ENCODE results near the gene B4GALNT4.
"Not testable (repeated sequence)": the region's sequence is repeated elsewhere in the genome, so short reads cannot be mapped to it uniquely, and the experiment has no call there.

Gene B4GALNT4

DNA sequence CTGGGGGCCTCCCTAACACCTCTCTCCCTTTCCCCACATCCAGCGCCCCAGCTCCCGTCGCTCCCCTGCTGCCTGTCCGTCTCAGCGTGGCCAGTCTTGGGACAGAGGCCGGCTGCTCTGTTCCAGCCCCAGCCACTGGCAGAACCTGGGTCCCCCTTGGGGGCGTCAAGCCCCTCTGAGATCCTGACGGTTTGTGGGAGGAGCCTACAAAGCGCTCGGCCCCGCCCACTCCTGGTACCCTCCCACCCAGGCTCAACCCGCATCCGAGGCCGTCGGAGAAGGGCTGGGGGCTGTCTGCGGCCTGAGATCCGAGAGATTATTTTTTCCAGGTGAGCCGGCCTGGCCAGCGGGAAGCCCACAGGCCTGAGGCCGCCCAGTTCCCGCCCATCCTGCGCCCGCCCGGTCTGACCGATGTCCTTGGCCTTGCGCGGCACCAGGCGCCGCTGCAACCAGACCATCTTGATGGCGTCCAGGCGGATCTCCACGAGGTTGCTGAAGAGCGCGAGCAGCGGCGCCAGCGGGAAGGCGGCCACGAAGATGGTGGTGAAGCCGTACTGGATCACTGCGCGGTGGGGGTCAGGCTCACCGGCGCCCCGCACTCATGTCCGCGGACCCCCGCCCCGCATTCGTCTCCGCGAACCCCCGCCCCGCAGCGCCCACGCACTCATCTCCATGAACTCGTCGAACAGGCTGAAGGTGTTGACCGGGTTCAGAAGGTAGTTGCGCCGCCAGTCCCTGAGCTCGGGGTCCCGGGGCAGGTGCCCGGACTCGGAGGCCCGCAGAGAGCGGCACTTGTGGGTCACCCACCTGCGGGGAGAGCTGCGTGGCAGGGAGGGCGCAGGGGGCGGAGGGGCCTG lies 51.0 kb downstream of the B4GALNT4 start:
- DNase-seq (ENCODE audit: low read depth), result no peak

DNA sequence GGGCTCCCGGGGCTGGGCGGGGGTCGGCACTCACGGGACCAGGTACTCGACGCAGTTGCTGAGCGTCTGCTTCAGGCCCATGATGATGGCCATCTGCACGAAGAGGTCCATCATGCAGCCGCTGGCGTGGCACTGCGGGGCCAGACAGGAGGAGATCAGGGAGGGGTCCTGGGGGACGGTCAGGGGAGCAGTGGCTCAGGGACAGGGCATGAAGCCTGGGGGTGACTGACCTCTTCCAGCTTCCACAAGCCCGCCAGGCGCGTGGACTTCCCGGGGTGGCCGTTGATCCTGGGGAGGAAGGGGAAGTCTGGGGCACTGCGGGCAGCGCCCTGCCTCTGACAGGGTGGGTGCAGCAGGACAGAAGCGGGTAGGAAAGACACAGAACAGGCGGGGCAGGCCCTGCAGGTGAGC lies 51.6 kb downstream of the B4GALNT4 start:
- DNase-seq (ENCODE audit: low read depth), result no peak

DNA sequence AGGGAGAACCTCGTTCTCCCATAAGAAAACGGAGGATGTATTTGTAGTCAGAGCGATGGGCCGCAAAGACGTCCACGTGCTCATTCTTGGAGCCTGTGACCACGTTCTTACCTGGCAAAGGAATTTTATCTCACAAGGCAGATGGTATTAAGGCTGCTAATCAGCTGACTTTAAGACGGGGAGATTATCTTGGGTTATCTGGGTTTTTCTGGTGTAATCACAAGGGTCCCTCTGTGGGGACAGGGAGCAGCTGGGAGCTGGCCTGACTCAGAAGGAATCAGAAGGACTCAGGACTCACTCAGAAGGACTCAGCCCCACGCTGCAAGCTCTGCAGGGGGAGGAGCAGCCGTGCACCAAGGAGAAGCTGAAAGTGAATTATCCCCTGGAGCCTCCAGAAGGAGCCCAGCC lies 53.0 kb downstream of the B4GALNT4 start:
- DNase-seq (ENCODE audit: low read depth), result peak; percentile 16

DNA sequence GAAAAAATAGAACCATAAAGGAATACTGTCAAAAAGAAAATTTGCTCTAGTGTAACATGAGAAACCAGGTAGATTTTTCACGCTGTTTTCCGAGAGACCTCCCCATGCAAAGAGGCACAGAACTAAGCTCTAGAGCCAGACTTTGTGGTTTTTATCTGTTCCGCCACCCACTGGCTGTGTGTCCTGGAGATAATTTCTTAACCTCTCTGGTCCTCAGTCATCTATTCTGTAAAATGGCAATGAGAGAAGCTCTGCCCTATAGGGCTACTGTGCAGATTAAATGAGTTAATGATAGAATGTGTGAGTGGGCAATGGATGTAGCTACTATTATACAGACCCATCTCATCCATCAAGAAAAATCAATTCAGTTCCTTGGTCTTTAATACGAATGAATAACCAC lies 54.9 kb downstream of the B4GALNT4 start:
- no peak for DNase-seq (ENCODE audit: low read depth)

DNA sequence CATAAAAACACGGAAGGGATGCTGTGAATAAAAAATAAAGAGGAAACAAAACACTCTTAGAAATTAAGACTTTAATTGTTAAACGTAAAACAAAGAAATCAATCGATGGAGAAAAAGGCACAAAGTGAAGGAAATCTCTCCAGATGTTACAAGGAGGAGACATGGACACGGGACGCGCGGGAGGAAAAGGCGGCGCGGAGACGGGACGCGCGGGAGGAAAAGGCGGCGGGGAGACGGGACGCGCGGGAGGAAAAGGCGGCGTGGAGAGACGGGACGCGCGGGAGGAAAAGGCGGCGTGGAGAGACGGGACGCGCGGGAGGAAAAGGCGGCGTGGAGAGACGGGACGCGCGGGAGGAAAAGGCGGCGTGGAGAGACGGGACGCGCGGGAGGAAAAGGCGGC lies 55.5 kb downstream of the B4GALNT4 start:
- DNase-seq (ENCODE audit: low read depth), result not testable (repeated sequence)

DNA sequence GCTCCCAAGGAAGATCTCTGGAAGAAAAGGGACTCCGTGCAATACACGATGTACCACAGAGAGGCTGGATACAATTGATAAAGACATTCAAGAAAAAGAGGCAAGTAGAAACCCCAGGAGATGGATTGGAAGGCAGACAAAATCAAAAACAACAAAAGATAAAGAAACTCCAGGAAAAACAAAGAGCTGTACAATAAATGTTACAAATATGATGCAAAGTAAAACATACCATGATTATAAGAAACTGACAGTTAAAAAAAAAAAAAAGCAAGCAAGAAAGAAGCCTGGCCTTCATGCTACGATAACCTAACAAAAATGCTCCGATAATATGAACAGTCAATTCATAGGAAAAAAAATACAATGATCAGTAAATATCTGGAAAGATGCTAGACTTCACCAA lies 56.0 kb downstream of the B4GALNT4 start:
- DNase-seq (ENCODE audit: low read depth), result no peak

DNA sequence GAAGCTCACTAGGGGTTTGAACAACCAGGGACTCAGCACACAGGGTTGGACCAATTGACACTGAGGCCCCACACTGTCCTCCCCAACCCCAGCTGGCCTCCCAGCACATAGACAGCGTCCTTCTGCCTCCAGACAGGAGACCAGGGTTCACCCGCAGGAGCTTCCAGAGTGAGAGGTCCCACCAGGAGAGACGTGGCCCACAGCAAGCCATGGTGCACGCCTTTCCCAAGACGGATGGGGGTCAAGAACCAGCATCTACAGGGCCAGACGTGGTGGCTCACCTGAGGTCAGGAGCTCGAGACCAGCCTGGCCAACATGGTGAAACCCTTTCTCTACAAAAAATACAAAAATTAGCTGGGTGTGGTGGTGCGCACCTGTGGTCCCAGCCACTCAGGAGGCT lies 57.6 kb downstream of the B4GALNT4 start:
- DNase-seq (ENCODE audit: low read depth), result no peak

DNA sequence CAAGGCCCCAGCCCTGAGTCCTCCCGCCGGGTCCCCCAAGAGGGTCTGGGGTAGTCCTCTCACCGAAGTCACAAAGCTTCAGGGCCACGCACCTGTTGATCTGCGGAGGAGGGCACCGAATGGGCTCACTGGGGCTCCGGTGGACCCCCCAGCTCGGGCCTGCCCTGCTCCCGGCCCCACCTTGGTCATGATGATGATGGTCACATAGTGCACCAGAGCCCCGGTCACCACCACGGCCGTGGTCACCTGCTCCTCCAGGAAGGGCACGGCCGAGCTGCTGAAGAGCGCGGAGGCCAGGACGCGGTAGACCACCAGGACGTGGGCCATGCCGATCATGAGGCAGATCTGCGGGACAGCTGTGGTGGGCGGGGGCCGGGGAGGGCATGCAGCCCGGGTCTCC lies 59.0 kb downstream of the B4GALNT4 start:
- no peak for DNase-seq (ENCODE audit: low read depth)

DNA sequence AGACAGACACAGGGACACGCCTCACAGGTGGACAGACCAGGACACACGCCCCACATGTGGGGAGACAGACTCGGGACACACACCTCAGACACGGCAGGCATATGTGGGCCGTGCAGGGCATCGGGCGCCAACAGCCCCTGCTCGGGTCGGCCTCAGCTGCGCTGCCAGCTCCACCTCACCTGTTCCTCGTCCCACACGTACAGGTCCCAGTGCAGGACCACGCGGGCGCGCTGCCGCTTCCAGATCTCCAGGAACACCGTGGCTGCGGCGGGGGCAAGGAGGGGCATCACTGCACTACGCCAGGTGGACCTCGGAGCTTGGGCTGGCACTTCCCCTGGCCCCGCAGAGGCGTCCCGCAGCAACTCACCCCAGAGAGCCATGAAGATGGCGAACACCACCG lies 60.1 kb downstream of the B4GALNT4 start:
- no peak for DNase-seq (ENCODE audit: low read depth)

GRCh38 chr11:429931-430456 lies 60.7 kb downstream of the B4GALNT4 start:
- no peak for DNase-seq (ENCODE audit: low read depth)
